Prostate gland (tissue), 2 donors: ENCODE results near the gene CETP. TPM values are rescaled to one million over a fixed set of nuclear protein-coding genes. Genes with fewer than 3 reads are reported as not detected.

Experiments
- DNase-seq: peaks from one replicate; pipeline ENCODE4 v3.0.0-alpha.2; 2019; ENCODE audit warnings: low spot score
- H3K27ac ChIP-seq, 2 donors: fragments of 200-600 bp; sonication (generic); 2 replicates each; pipeline ENCODE4 v1.5.1; 2017 to 2019
- H3K27me3 ChIP-seq: fragments of 200-600 bp; sonication (generic); replicated peaks from 2 replicates; pipeline ENCODE4 v1.5.1; 2019; ENCODE audit not compliant: insufficient read depth
- H3K36me3 ChIP-seq, 2 donors: fragments of 200-600 bp; sonication (generic); 1 replicate in 1 of 2; 2 replicates in 1 of 2; pipeline versions ENCODE4 v1.5.1 to v1.8.1; 2017 to 2019
- H3K4me1 ChIP-seq: fragments of 200-600 bp; sonication (generic); replicated peaks from 2 replicates; pipeline ENCODE4 v1.5.1; 2019
- H3K4me3 ChIP-seq, 2 donors: fragments of 200-600 bp; sonication (generic); 2 replicates each; pipeline ENCODE4 v1.5.1; 2017 to 2019
- H3K9me3 ChIP-seq: fragments of 200-600 bp; sonication (generic); 2 replicates; pipeline ENCODE4 v1.5.1; 2017
- POLR2A ChIP-seq: fragments of 450-650 bp; IDR thresholded peaks from one replicate; pipeline ENCODE4 v1.6.1; 2016; ENCODE audit warnings: antibody characterized with exemption, mild to moderate bottlenecking
- POLR2AphosphoS5 ChIP-seq: sonication (generic); formaldehyde crosslinking; IDR thresholded peaks from one replicate; pipeline ENCODE4 v1.6.1; 2017; ENCODE audit warnings: antibody characterized with exemption
- WGBS: methylation state at CpG from one replicate; pipeline ENCODE4 v1.1.5; 2018; 5-methylcytosine and 5-hydroxymethylcytosine counted together
- intact Hi-C: fragments of 100-400 bp; cut with DNase I; formaldehyde crosslinking; loops from one replicate; pipeline ENCODE4 v1.14.2; 2022
- total RNA-seq, 2 donors: library from RNA; depleted of rRNA; stranded (reverse); fragments of >200 nt; gene quantifications; one replicate each; pipeline ENCODE4 v1.1.0, GENCODE V29; 2016
- TF ChIP-seq, protein P1 (sequence below), 4 experiments: fragments of 200-600 bp in 2 of 4; fragments of 450-650 bp in 2 of 4; sonication (generic) in 2 of 4; IDR thresholded peaks; 1 replicate in 3 of 4; 2 replicates in 1 of 4; pipeline ENCODE4 v1.5.1; 2016 to 2019; ENCODE audit warnings: antibody characterized with exemption in 4 of 4, mild to moderate bottlenecking in 2 of 4, moderate library complexity in 2 of 4

CETP gene
- total RNA-seq, 2 donors from 2014 or later = 0.40 TPM; not detected in 1

DNA sequence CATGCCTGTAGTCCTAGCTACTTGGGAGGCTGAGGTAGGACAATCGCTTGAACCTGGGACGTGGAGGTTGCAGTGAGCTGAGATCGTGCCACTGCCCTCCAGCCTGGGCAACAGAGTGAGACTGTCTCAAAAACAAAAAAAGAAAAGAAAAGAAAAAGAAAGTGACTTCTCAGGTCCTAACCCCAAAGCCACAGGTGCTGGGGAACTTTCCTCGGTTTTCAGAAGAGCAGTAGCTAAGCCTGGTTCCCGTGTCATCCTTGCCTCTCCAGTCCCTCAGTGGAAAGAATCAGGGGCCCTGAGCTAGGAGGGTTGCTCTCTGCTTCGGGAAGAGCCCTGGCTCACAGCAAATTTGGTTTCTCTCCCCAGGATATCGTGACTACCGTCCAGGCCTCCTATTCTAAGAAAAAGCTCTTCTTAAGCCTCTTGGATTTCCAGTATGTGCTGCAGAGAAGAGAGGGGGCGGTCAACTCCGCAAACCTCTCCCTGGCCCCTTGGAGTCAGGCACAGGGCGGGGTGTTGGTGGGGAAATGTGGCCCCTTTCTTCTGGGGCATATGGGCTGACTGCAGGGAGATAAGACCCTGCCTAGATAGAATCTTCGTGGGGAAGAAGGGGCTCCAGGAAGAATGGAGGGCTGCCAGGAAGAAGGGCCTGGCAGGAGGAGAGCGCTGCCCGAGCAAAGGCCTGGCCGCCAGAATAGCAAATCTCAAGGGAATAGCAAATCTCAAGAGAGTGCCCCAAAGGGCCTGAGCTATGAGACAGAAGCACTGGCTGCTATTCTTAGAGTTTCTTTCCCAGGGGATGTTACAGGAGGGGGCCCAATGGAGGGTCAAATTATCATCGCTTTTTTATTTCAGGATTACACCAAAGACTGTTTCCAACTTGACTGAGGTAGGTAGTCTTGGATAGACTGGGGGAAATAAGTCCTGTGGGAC, 19.3 kb downstream of the CETP start:
- H3K4me1 ChIP-seq = no peaks in the 10 kb centered on the region
- no peaks in the 10 kb centered on the region for H3K36me3 ChIP-seq
- no peak overlapping the region for H3K27ac ChIP-seq
- no peak for TF ChIP-seq POLR2AphosphoS5
- no peak for TF ChIP-seq POLR2A
- TF ChIP-seq, protein P1, sequence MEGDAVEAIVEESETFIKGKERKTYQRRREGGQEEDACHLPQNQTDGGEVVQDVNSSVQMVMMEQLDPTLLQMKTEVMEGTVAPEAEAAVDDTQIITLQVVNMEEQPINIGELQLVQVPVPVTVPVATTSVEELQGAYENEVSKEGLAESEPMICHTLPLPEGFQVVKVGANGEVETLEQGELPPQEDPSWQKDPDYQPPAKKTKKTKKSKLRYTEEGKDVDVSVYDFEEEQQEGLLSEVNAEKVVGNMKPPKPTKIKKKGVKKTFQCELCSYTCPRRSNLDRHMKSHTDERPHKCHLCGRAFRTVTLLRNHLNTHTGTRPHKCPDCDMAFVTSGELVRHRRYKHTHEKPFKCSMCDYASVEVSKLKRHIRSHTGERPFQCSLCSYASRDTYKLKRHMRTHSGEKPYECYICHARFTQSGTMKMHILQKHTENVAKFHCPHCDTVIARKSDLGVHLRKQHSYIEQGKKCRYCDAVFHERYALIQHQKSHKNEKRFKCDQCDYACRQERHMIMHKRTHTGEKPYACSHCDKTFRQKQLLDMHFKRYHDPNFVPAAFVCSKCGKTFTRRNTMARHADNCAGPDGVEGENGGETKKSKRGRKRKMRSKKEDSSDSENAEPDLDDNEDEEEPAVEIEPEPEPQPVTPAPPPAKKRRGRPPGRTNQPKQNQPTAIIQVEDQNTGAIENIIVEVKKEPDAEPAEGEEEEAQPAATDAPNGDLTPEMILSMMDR (IDR thresholded peaks at IDR 0.05) = no peak
- H3K9me3 ChIP-seq = no peaks in the 10 kb centered on the region
- 87% methylated on average over 16 of the region's 16 CpGs for WGBS
- H3K27me3 ChIP-seq = no peaks in the 10 kb centered on the region
- intact Hi-C loops = no loop called here
- DNase-seq = no peak
- no peak overlapping the region for H3K4me3 ChIP-seq

DNA sequence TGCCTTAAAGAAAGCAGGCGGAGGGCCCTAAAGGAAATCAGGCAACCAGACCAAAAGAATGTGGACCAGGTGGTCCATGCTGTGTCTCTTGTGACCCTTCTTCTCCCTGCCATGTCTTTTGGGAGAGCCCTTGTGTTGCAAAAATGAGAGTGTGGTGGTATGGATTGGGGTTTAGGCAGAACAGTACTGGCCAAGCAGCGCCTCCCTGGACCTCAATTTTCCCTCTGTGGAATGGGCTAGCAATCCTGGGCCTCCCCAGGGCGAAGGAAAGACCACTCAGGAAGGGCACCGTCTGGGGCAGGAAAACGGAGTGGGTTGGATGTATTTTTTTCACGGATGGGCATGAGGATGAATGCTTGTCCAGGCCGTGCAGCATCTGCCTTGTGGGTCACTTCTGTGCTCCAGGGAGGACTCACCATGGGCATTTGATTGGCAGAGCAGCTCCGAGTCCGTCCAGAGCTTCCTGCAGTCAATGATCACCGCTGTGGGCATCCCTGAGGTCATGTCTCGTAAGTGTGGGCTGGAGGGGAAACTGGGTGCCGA, 20.1 kb downstream of the CETP start:
- Histone ChIP-seq H3K27me3 (no peaks in the 10 kb centered on the region), H3K4me1 (no peaks in the 10 kb centered on the region), H3K36me3 (no peaks in the 10 kb centered on the region), H3K27ac (no peak overlapping the region), H3K9me3 (no peaks in the 10 kb centered on the region), H3K4me3 (no peak overlapping the region)
- intact Hi-C loops = no loop called here
- TF ChIP-seq, protein P1 (IDR thresholded peaks at IDR 0.05) = no peak
- TF ChIP-seq POLR2A (no peak), POLR2AphosphoS5 (no peak)
- 96% methylated on average over 12 of the region's 12 CpGs for WGBS
- DNase-seq = no peak

DNA sequence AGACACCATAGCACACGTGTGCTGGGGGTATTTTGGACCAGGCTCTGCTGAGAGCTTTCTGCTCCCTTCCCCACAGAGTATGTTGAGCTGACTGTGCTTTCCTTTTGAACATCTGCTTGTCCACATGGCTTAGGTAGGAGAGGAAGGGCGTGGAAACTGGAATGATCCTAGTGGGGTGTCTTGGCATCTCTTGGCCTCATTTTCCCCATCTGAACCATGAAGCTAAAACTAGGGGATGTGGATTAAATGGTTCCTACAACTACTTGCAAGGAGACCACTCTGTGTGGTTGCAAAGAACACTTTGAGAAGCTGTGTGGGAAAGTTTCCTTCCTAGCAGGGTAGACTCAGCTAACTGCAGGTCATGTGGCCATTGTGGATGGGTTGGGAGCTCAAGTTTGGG, 20.9 kb downstream of the CETP start:
- H3K36me3 ChIP-seq = no peaks in the 10 kb centered on the region
- intact Hi-C loops = no loop called here
- no peaks in the 10 kb centered on the region for H3K9me3 ChIP-seq
- DNase-seq = no peak
- TF ChIP-seq POLR2A = no peak
- TF ChIP-seq, protein P1 (IDR thresholded peaks at IDR 0.05) = no peak
- no peak for TF ChIP-seq POLR2AphosphoS5
- no peak overlapping the region for H3K4me3 ChIP-seq
- no peaks in the 10 kb centered on the region for H3K4me1 ChIP-seq
- no peaks in the 10 kb centered on the region for H3K27me3 ChIP-seq
- 91% methylated on average over 2 of the region's 2 CpGs for WGBS
- no peak overlapping the region for H3K27ac ChIP-seq

DNA sequence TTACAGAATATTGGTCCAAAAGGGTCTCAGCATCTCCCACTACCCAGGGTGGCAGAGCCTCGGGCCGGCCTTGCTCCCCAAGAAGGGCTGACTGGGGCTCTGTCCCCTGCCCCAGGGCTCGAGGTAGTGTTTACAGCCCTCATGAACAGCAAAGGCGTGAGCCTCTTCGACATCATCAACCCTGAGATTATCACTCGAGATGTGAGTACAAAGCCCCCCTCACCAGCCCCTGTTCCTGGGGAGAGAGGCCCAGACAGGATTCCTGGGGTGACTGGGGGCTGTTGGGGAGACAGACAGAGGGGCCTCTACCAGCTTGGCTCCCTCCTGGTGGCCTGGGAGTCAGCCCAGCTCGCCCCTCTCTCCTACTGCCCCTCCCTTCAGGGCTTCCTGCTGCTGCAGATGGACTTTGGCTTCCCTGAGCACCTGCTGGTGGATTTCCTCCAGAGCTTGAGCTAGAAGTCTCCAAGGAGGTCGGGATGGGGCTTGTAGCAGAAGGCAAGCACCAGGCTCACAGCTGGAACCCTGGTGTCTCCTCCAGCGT, 21.5 kb downstream of the CETP start:
- H3K36me3 ChIP-seq = no peaks in the 10 kb centered on the region
- H3K27ac ChIP-seq = no peak overlapping the region
- intact Hi-C loops = no loop called here
- no peaks in the 10 kb centered on the region for H3K9me3 ChIP-seq
- TF ChIP-seq POLR2AphosphoS5 (no peak), POLR2A (no peak)
- TF ChIP-seq, protein P1 (IDR thresholded peaks at IDR 0.05) = no peak
- no peak overlapping the region for H3K4me3 ChIP-seq
- DNase-seq = no peak
- H3K4me1 ChIP-seq = no peaks in the 10 kb centered on the region
- 77% methylated on average over 9 of the region's 9 CpGs for WGBS
- H3K27me3 ChIP-seq = no peaks in the 10 kb centered on the region
